Ovary (tissue), 9 donors: Measurements from ENCODE around the gene TOR1AIP2. TPM values are rescaled to one million over a fixed set of nuclear protein-coding genes. Genes with fewer than 3 reads are reported as not detected.

Experiments
- DNase-seq, 5 donors: peaks; one replicate each; pipeline ENCODE4 v3.0.0-alpha.2; 2019 to 2020
- H3K27ac ChIP-seq, 2 donors: fragments of 200-600 bp; one replicate each; pipeline versions ENCODE4 v1.5.1 to v1.8.0; 2019 to 2022
- H3K27me3 ChIP-seq: fragments of 200-600 bp; one replicate; pipeline ENCODE4 v1.8.0; 2022
- H3K36me3 ChIP-seq: fragments of 200-600 bp; sonication (generic); one replicate; pipeline ENCODE4 v1.5.1; 2019
- H3K4me1 ChIP-seq: one replicate; pipeline ENCODE4 v1.8.1; 2013; ENCODE audit warnings: mild to moderate bottlenecking, moderate library complexity; ENCODE audit not compliant: insufficient read depth
- H3K4me3 ChIP-seq: fragments of 200-600 bp; sonication (generic); one replicate; pipeline ENCODE4 v1.5.1; 2017
- H3K9me3 ChIP-seq, 2 donors: fragments of 200-600 bp in 1 of 2; sonication (generic) in 1 of 2; one replicate each; pipeline versions ENCODE4 v1.5.1 to v1.8.1; 2013 to 2019; ENCODE audit warnings: mild to moderate bottlenecking in 1 of 2, moderate library complexity in 1 of 2
- EP300 ChIP-seq: sonication (generic); formaldehyde crosslinking; IDR thresholded peaks from one replicate; pipeline ENCODE4 v1.6.1; 2017; ENCODE audit warnings: antibody characterized with exemption
- POLR2A ChIP-seq: fragments of 450-650 bp; IDR thresholded peaks from one replicate; pipeline ENCODE4 v1.6.1; 2017; ENCODE audit warnings: antibody characterized with exemption, mild to moderate bottlenecking, moderate library complexity
- WGBS, 3 donors: extraction: QIAGEN DNeasy Blood & Tissue Kit in 1 of 3; methylation state at CpG; one replicate each; pipeline versions ENCODE4 v1.1.5 to v1.1.7; 2013 to 2017; 5-methylcytosine and 5-hydroxymethylcytosine counted together
- intact Hi-C, 4 donors: fragments of 100-400 bp; cut with DNase I; formaldehyde crosslinking; loops; one replicate each; pipeline versions ENCODE4 v1.11.0 to v1.15.1; 2022 to 2023
- polyA plus RNA-seq, 2 donors: library from polyadenylated mRNA; stranded (reverse); fragments of 200-250 nt in 1 of 2; fragments of 350-450 nt in 1 of 2; fragmentation: Illumina TruSeq in 1 of 2; extraction: RNeasy Lipid Tissue Mini Kit (QIAGEN cat#74804) in 1 of 2; gene quantifications; one replicate each; pipeline ENCODE4 v1.2.3, GENCODE V29; 2013 to 2014
- total RNA-seq, 7 donors: library from RNA; depleted of rRNA in 2 of 7; stranded (reverse); fragments of >200 nt in 2 of 7; fragmentation: NEBNext Ultra II Directional in 3 of 7; extraction: Animal tissue kit (Norgen Biotek cat#: 25700) in 3 of 7; gene quantifications; one replicate each; pipeline versions ENCODE4 v1.1.0 to v1.2.4, GENCODE V29; 2016 to 2023
- TF ChIP-seq, protein P1 (sequence below), 3 donors: fragments of 450-650 bp in 2 of 3; fragments of 200-600 bp in 1 of 3; IDR thresholded peaks; one replicate each; pipeline versions ENCODE4 v1.5.1 to v1.8.0; 2016 to 2022; ENCODE audit warnings: antibody characterized with exemption in 3 of 3, mild to moderate bottlenecking in 1 of 3
- donor health status: DM: no; HTN: no; CAD: no; lungs with moderate emphysema.
- donor health status: DM: no; HTN: no; CAD: no.
- donor health status: Bipolar disorder and iron deficiency.
- donor health status: DM: yes; HTN: yes; CAD: no.
- donor health status: DM: no; HTN: no; CAD: no.
- donor health status: DM: yes; HTN: yes; CAD: no.

TOR1AIP2 gene
- total and polyA plus RNA-seq, 9 donors: 9.7 to 89.7 (median 70.4) TPM

DNA sequence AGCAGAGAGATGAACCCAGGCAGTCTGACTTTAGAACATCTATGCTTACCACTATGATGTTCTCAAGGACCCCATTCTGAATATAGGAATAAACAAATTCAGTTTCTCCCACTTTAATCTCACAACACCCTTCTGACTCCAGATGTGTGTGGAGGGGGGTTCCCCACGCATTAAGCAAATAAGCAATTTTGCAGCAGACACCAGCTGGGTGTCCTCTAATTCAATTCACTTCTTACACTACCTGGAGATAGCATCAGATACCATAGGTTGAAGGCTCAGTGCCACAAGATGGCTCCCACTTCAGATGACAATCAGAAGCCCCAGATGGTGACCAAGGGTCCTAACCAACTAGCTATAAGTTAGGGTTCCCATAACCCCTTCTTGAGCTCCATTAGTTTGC lies 46.7 kb upstream of the TOR1AIP2 start:
- intact Hi-C loops: no loop called here
- Histone ChIP-seq H3K27me3 (no peaks in the 10 kb centered on the region), H3K36me3 (no peaks in the 10 kb centered on the region), H3K27ac (no peak overlapping the region), H3K4me1 (no peaks in the 10 kb centered on the region), H3K4me3 (no peak overlapping the region), H3K9me3 (no peaks in the 10 kb centered on the region)
- no peak for TF ChIP-seq POLR2A
- TF ChIP-seq, protein P1, sequence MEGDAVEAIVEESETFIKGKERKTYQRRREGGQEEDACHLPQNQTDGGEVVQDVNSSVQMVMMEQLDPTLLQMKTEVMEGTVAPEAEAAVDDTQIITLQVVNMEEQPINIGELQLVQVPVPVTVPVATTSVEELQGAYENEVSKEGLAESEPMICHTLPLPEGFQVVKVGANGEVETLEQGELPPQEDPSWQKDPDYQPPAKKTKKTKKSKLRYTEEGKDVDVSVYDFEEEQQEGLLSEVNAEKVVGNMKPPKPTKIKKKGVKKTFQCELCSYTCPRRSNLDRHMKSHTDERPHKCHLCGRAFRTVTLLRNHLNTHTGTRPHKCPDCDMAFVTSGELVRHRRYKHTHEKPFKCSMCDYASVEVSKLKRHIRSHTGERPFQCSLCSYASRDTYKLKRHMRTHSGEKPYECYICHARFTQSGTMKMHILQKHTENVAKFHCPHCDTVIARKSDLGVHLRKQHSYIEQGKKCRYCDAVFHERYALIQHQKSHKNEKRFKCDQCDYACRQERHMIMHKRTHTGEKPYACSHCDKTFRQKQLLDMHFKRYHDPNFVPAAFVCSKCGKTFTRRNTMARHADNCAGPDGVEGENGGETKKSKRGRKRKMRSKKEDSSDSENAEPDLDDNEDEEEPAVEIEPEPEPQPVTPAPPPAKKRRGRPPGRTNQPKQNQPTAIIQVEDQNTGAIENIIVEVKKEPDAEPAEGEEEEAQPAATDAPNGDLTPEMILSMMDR (IDR thresholded peaks at IDR 0.05): no peak
- TF ChIP-seq EP300: no peak
- 81 to 92% (median 88%) methylated on average over 1 of the region's 1 CpG for WGBS, 3 donors
- DNase-seq: no peak

DNA sequence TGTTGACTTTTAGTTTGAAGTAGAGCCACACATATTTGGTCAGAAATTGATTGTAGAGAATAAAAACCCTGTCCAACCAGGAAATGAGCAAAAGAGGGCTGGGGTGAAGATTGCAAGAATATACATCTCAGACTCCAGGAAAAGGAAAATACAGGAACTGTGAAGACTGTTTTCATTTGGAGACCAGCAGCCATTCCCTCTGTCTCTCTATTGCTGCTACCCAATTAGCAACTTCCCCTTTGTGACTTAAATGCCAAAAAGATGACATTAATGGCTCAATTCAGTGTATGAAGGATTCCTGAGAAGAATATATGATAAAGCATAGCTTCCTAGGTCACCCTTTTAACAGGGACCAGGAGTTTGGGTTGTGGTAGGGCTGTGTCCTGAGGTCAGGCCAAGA lies 45.4 kb upstream of the TOR1AIP2 start:
- DNase-seq: no peak
- H3K4me1 ChIP-seq: no peaks in the 10 kb centered on the region
- TF ChIP-seq EP300: no peak
- TF ChIP-seq, protein P1 (IDR thresholded peaks at IDR 0.05): no peak
- TF ChIP-seq POLR2A: no peak
- no peak overlapping the region for H3K27ac ChIP-seq
- H3K9me3 ChIP-seq: no peaks in the 10 kb centered on the region
- H3K27me3 ChIP-seq: no peaks in the 10 kb centered on the region
- H3K36me3 ChIP-seq: no peaks in the 10 kb centered on the region
- intact Hi-C loops: no loop called here
- no peak overlapping the region for H3K4me3 ChIP-seq

DNA sequence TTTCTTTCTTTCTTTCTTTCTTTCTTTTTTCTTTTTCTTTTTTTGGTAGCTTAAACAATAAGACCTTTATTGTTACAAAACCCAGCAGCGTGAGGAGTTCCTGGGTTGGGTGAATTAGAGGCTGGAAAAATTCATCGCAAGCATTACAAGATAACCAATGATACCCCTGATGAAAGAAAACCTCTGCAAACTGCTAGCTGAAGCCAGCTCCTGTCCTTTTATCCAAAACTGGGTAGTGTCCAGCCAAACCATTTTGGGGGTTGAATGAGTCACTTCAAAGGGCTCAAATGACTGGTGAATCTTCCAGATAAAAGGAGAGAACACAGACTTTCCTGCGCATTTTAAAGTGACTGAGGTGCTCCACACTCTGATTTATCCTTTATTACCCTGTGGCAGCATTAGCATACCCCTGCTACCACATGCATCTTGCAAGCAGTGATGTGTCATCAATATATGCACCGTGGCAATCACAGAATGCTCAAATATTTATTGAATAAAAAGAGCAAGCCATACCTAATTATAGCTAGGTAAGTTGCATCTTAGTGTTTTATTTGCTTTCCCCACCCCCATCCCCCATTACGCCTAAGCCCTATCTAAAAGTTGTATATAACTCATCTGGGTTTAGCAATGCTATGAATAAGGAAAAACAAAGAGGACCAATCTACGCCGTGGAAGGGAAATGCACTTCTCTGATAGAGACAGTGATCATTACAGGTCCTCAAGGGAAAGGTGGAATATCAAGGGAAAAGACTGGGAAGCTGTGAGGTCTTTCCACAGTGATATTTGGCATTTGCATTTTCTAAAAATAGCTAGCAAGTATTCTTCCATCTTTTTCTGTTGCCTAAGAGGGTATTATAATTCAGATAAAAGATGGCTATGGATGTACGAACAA lies 44.6 kb upstream of the TOR1AIP2 start:
- DNase-seq: no peak

DNA sequence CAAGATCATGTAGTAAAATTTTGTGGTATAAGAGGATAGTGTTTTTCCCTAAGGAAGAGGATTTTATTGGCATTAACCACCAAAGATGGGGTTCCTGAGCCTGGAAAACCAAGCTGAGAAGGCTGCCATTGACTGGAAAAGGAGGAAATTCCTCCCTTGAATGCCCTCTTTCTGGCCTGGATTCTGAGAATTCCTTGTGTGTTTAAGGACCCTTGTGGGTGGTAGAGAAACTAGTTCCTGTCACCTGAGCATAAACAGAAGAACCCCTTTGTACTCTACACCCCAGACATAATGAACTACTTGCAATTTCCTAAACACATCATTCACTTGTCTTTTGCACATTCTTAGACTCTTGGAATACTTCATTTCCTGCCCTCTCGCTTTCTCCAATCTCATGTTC lies 43.9 kb upstream of the TOR1AIP2 start:
- Histone ChIP-seq H3K9me3 (no peaks in the 10 kb centered on the region), H3K36me3 (no peaks in the 10 kb centered on the region), H3K4me1 (no peaks in the 10 kb centered on the region), H3K27me3 (no peaks in the 10 kb centered on the region), H3K4me3 (no peak overlapping the region), H3K27ac (no peak overlapping the region)
- TF ChIP-seq POLR2A: no peak
- no peak for TF ChIP-seq EP300
- TF ChIP-seq, protein P1 (IDR thresholded peaks at IDR 0.05): no peak
- no peak for DNase-seq
- WGBS, 3 donors: 93 to 96% (median 95%) methylated on average over 1 of the region's 1 CpG
- intact Hi-C loops: no loop called here

More for the DNA sequence above, 44.6 kb upstream of the TOR1AIP2 start:
- TF ChIP-seq, protein P1 (IDR thresholded peaks at IDR 0.05): no peak
- TF ChIP-seq POLR2A (no peak), EP300 (no peak)
- WGBS, 3 donors: 80 to 81% (median 80%) methylated on average over 8 of the region's 8 CpGs
- H3K4me1 ChIP-seq: no peaks in the 10 kb centered on the region
- no peaks in the 10 kb centered on the region for H3K36me3 ChIP-seq
- no peak overlapping the region for H3K4me3 ChIP-seq
- no peak overlapping the region for H3K27ac ChIP-seq
- H3K9me3 ChIP-seq: no peaks in the 10 kb centered on the region
- intact Hi-C loops: no loop called here
- H3K27me3 ChIP-seq: no peaks in the 10 kb centered on the region
